ENCODE results near the gene ARPC5L.

DNA sequence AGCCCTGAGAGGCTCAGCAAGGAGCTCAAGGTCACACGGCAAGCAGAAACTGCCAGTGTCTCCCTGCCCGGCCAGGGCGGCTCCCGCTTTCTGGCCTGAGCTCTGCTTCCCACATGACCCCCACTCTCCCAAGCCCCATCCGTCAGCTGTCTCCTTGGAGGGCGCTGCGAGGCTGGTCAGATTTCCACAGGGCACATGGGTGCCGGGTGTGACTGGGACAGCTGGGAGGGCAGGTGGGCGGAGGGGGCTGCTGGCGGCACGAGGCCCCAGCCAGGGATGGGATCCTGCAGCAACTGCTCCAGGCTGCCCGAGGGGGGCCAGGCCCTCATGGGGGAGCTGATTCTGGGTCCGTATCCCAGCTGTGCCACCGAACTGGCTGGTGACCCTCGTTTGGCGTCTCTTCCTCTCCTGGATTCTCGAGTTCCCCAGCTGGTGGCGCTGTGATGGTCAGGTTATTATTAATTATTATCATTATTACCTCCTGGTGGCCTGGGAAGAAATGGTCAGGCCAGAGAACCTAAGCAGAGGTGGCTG lies 21.6 kb upstream of the ARPC5L start:
- TF ChIP-seq POLR2AphosphoS5 (IDR thresholded peaks at IDR 0.05; ENCODE audit: low read depth, low read length) = no peak
- TF ChIP-seq TAF1 (IDR thresholded peaks at IDR 0.05; ENCODE audit: borderline replicate concordance, insufficient read depth, low read length) = no peak
- TF ChIP-seq SIN3A (IDR thresholded peaks at IDR 0.05; ENCODE audit: borderline replicate concordance, insufficient read depth, low read length) = no peak
